Daoy (cell line): ENCODE results near the gene ASCL2. TPM values are rescaled to one million over a fixed set of nuclear protein-coding genes. Genes with fewer than 3 reads are reported as not detected.

ENCODE experiments used
- DNase-seq: peaks from one replicate; pipeline ENCODE4 v3.0.0-alpha.2; 2015; ENCODE audit warnings: low read depth
- total RNA-seq: library from RNA; depleted of rRNA; stranded (reverse); fragments of >200 nt; shearing (Covaris generic); gene quantifications from 2 replicates; pipeline ENCODE4 v1.2.3, GENCODE V29; 2014

The ASCL2 gene
- total RNA-seq, 1 experiment from 2014 or later, result not detected

DNA sequence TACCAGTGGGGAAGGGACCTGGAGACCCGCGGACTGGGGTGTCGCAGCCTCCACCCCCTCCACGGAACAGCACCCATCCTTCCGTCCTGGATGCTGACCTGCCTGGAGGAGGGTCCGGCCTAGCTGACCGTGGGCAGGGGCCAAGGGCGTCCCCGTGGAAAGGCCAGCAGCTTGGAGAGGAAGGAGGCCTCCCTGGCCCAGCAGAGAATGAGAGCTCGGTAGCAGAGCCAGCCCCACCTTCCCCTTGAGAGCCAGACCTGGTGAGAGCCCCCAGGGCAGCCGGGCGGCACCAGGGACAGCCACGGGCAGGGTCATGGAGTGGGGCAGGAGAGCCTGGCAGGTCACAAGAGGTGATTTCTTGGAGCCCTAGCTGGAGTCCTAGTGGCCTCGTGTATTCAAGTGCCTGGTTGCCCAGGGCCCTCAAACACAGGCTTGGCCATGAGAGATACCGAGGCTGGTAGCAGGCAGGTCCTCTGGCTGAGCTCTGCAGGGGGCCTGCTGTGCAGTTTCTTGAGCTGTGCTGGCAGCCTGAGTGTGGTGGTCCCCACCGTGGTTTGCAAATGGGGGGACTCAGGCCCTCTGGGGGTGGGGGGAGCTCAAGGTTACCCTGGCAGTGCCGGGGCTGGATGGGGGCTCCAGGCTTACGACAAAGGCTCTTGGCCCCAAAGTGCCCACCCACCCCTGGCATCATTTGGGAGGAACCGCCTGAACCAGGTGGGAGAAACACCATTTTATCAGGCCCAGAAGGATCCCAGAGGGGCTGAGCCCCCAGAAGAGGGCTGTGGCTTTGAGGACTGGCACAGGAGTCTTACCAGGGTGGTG lies 39.1 kb upstream of the ASCL2 start:
- no peak for DNase-seq

DNA sequence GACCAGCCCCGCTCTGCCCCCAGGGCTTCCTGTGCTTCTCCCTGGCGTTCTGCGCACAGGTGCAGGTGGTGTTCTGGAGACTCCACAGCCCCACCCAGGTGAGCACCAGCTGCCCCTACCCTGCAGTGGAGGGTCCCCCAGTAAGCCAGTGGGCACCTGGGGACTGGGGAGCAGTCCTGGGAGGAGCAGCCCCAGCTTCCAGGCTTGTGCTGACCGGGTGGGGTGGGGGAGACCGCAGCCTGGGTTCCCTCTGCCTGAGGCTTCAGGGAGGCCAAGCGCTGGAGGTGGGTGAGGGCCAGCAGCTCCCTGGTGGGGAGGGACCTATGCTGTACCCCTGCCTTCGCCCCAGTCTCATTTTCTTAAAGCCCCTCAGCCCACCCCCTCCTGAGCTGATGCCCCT lies 38.3 kb upstream of the ASCL2 start:
- no peak for DNase-seq

DNA sequence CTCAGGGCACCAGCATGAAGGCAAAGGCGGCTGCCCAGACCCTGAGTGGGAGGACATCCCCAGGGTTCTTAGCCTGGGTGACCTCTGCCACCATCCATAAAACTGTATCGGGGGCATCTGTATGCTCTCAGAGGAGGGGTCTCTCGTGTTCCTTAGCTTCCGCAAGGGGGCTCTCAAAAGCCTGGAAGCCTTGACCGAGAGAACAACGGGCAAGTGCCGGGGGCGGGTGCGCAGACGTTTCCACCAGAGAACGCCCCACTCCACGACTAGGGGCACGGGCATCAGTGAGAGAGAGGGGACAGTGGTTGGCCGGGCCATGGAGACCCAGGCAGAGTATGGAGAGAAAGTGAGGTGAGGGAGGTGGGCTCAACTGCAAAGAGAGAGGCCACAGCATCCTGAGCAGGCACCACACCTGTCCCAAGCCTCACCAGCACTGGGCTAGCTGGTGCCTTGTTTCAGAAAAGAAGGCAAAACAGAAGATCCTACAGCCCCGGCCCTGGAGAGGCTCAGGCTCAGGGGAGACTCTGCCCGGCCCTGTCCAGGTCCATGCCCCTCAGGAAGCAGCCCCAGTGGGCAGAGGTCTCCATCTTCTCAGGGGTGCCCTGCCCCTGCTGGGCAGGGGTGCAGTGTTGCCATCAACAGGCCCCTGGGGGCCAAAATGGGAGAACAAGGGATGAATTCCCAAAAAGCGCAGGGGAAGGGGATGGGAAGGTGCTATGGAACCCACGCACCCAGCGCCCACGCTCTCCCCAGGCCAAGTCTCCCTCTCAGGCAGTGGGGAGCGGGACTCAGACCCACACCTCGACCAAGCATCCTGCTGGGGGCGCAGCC lies 37.3 kb upstream of the ASCL2 start:
- no peak for DNase-seq

DNA sequence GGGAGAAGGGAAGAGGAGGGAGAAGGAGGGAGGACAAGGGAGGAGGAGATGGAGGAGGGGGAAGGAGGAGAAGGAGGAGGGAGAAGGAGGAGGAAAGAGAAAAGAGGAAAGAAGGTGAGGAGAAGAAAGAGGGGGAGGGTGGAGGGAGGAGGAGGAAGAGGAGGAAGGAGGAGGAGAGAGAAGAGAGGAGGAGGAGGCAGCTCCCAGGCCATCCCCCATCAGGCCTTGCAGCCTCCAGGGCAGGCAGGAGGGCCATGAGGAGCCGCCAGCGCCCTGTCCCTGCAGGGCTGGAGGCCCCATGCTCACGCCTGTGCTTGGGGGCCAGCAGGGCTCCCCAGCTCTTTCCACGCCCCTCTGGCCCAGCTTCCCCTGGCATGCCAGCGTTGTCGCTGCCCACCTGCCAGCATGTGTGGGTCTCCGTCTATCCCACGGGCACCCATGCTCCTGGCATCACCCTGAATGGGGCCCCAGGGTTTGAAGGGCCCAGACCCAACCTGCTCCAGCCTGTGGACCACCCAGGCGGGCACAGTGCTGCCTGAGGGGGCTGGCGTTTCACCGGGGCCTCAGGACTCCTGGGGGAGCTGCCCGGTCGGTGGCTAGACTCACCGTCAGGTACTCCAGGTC lies 36.6 kb upstream of the ASCL2 start:
- DNase-seq, result no peak

GRCh38 chr11:2306452-2306823 lies 36.0 kb upstream of the ASCL2 start:
- peak; percentile 52 for DNase-seq

DNA sequence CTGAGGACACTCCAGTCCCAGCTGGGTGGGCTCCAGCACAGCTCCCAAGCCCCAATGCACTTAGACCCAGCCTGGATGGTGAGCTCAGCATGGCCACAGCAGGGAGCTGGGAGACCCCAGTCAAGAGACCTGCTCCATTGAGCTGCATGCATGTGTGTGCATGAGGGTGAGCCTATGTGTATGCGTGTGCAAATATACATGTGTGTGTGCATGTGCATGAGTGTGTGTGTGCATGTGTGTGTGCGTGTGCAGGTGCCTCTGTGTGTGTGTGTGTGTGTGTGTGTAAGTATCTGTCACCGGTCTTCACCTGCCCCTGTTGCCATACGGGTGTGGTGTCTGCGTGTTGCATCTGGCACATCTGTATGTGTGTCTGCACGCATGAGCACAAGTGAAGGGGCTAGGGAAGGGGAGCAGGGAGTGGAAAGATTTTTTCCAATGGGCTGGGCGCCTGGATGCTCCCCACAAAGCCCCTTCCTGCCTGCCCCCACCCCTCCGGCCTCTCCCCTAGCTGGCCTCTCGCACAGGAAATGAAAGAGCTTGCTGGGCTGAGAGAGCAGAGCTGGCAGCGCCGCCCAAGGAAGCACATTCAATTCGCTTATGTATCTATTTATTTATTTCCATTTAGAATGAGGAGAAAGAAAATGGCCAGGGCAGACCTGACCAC lies 35.5 kb upstream of the ASCL2 start:
- DNase-seq, result no peak

DNA sequence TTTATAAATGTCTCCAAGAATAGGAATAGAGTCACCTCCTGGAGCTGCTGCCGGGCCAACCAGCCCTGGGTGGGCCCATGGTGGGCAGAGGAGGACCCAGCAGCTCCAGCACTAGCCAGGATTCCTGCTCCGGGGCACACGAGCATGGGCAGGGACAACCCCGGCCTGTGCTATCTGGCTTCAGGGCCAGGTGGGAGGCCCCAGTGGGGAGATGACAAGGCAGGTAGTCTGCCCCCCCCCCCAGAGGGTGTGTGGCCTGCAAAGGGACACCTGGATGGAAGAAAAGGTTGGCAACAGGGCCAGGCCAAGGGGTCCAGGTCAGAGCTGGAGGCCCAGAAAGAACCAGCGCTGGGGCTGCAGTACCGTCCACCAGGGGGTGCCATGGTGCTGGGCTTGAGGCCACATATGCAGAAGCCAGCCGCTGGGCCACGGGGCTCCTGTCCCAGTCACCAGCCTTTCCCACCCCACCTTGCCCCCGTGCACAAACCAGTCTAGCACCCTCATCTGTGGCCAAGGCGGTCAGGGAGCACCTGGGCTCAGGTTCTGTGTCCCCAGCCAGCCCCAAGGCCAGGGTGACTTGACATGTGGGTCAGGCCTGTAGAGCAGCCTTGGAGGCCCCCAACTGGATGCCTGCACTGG lies 34.9 kb upstream of the ASCL2 start:
- DNase-seq, result peak; percentile 70

- no peak for DNase-seq
These were observed 34.2 kb upstream of the ASCL2 start for GRCh38 chr11:2304506-2305139.

- no peak for DNase-seq
These were observed 33.5 kb upstream of the ASCL2 start for GRCh38 chr11:2303627-2304505.

DNA sequence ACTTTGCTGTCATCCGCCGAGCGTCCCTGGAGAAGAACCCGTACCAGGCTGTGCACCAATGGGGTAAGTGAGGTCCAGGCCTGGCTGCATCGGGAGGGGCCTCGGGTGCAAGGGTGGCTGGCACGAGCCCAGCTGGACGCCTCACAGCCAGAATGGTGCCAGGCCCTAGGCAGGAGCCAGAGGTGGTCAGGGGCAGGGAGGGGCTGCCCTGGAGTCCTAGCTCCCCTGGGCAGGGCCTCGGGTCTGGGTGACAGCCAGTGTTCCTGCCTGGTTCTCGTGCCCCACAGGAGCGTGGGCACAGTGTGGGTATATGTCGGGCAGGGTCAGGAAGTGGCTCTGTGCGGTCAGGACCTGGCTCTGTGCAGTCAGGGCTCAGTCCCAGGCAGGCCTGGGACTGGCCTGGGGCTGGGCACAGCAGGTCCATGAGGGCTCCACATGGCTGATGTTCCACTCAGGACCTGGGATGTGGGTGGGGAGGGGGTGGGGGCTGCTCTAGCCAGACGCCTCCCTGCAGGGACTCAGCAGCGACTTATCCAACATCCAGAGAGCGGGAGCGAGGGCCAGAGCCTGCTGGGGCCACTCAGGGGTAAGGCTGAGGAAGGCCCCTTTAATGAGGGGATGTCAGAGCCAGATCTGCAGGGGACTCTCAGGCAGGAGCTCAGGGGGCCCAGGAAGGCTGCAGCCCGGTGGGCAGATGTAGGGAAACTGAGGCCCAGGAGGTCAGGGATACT lies 32.7 kb upstream of the ASCL2 start:
- no peak for DNase-seq

GRCh38 chr11:2302306-2302895 lies 32.0 kb upstream of the ASCL2 start:
- DNase-seq, result no peak

- peak; percentile 77 for DNase-seq
These were observed 31.4 kb upstream of the ASCL2 start, which contains the start of the genes C11orf21 and TSPAN32 for GRCh38 chr11:2301631-2302305. TSS of gene C11orf21 (minus strand) at chr11:2301918. CDS start at chr11:2301808, 110 bp downstream. TSS of gene TSPAN32 (plus strand) at chr11:2302013. CDS start at chr11:2302150, 137 bp downstream.

DNA sequence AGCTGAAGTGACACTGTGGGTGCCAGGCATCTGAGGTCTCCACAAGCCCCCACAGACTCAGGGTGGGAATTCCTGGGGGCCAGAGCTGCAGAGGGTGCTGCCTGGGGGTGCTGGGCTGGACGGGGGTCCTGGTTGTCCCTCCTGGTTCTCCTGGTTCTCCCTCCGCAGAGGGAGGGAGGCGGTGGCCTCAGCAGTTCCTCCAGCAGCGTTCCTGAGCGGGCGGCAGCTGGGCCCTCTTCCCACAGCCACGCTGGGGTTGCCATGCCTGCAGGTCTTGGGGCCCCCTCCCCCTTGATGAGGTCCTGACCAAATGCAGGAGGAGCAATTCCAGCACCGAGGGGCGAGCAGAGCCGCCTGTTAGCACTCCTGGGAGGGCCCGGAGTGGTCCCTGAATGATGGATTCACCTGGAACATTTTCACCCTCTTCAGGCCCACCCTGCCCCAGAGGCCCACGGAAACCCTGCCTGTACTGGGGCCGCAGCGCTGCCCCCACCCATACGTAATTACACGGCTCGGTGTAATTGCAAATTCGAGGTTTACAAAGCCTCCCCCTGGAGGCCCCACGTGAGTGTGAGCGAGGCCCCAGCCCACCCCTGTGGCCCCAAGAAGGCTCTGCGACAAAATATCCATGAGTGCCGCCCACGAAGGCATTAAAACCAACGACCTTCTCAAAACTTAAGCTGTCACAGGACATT lies 30.7 kb upstream of the ASCL2 start:
- no peak for DNase-seq

GRCh38 chr11:2300290-2300935 lies 30.0 kb upstream of the ASCL2 start:
- DNase-seq, result no peak

GRCh38 chr11:2299773-2300172 lies 29.4 kb upstream of the ASCL2 start:
- no peak for DNase-seq

DNA sequence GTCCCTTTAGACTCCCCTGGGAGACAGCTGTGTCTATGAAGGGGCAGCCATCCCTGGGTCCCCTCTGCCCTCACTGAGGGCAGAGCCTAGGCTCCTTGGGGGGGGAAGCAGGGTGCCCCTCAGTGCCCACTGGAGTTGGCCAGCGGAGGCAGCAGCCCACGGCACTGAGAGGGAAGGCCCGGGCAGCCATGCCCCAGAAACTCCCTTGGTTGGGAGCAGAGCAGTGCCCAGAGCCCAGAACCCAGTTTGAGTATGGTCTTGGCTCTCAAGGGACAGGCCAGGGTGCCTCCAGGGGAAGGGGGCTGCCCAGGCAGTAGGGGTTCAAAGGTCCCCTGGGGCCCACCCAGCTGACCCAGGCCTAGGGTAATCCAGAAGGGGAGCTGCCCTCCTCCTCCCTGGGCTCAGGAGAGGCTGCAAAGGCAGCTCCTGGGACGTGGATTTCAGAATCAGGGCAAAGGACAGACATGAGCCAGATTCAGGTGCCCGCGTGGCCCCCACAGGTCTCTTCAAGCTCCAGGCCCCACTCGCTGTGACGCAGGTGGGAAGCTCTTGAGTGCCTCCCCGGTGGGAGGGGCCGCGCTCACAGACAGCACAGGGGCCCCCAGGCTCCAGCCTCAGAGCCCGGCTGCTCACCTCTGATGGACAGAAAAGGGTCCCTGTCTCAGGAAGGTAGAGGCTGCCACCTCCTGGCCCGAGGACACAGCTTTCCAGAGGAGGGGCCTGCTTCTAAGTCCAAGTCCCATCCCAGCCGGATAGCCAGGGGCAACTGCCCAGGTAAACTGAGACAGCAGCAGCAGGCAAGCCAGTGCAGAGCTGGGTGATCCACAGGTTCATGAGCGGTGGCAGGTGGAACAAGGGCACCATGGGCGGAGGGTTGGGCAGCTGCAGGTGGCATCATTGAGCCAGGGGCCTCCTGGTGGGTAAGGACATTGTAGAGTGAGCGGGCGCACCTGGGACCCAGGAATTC lies 28.7 kb upstream of the ASCL2 start:
- no peak for DNase-seq
